HG03520 (cell line): ENCODE data around the gene TFAP2B.

Experiments used
- ATAC-seq: cut with Tn5 transposase; IDR thresholded peaks from one replicate; pipeline ENCODE4 v1.9.1; 2021; ENCODE audit warnings: mild to moderate bottlenecking, moderate library complexity; ENCODE audit not compliant: unreplicated experiment

TFAP2B gene

DNA sequence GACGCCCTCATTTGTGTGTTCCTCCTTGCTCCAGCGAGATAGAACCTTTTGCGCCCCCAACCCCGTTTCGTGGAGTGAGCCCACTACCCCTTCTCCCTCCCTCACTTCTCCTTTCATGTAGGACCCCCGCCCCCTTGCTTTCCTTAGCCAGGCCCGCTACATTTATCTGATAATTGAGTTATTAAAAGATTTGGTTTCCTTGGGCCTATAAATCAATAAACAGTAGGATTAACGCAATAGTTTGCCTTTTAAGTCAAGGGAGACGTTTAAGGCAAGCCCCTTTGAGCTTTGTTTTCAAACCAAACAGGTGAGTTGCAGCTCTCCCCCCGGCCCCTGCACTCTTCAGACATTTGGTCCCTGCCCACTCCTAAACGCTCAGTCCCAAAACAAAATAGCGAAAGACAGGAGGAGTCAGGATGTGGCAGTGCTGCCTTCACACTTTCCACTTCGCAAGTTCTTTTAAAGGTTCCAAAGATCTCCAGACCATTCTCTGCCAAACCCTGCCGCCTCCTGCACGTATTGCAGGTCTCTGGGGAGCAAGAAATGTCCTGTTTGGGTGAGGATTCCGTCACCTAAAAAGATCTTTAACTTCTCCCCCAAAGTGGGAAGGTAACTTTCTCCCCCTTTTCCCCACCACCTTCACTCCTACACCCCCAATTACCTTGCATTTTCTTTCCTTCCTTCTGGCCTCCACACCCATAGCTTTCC is 27.6 kb downstream of the TFAP2B start:
- ATAC-seq: no peak

DNA sequence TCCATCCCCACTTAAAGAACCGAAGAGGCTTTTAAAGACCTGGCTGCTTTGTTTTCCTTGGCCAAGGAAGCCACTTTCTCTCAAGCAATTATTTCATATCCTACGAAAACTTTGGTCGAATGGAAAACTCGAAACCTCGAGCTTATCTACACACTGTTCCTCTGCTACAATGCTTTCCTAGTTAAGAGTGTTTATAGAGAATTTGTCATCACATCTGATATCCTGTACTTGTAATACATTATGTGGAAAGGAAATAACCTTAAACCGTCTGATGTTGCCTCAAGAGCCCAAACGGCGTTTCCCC is 28.1 kb downstream of the TFAP2B start:
- no peak for ATAC-seq

DNA sequence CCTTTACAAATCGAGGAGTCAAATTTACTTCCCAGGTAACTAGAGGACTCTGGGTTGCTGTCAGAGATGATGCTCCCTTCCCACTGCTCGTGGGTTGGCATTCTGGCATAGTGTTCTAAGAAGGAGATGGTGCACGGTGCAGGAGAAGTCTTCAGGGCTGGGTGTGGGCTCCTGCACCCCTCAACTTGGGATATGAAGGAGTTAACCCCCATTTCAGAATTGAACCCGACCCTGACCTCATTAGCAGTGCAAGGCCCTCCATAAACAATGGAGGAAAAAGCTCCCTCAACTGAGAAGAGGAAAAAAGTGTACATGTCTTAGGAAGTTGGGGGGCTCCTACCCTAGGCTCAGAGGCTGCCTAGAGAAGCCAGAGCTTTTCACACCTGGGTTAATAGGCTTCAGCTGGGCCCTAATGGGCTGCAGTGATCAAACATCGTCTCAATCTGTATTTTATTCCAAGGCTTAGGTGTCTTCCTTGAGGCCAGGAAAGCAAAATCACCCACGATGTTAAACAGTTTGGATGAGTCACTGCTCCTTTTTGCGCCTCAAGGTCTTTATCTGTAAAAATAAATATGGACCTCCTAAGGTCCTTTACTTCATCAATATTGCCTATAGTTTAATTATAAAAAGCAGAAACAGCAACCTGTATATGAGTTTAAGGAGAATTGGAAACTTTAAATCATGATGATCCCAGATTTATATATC is 29.4 kb downstream of the TFAP2B start:
- no peak for ATAC-seq

DNA sequence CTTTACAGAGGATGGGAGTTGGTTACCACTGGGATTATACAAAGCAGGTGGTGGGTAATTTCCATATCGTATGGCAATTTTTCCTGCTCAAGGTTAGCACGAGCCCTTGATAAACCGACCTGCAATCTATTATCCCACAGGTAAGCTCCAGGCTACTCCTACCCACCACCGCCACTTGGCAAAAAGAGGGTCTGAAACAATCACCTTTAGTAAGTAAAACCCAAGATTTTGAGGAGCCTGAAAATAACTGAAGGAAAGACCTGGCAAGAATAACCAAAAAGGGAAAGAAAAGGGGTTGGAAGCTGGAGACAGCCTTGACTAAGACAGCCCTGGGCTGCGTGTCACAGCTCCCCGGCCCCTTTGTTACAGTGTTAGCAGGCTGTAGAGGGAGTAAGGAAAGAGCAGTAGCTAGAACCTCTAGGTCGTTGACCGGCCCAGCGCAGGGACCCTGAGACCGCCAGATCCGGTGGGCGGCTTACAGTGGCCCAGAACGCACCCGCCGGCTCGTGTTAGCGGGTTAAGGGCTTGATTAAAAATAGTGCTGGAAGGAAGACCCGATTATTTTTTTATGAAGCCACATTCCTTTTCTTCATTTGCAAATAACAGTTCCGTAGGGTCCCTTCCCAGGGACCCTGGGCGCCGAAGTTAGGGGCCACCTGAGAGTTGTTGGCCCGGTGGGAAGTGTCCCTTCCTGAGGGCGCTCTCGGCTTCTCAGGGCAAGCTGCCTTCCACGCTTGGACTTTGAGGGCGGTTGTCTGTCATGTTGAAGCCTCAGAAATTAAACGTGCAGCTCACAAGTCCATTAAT is 30.5 kb downstream of the TFAP2B start:
- ATAC-seq: no peak

DNA sequence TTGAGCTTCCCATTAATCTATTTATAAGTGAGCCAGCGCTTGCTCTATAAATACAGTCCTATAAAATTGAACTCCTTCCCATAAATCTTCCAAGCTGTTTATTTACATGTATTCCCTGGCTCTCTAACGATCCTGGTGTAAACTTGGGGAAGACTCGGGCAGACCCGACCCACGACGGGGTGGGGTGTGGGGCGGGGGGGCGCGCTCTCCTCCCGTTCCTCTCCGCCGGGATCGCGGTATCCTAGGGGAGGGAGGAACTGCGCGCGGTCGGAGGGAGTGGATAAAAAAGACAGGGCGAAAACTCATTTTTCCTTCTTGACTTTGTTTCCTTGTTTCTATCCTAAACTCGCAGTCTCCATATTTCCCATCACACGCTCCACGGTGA is 31.1 kb downstream of the TFAP2B start:
- ATAC-seq: no peak

DNA sequence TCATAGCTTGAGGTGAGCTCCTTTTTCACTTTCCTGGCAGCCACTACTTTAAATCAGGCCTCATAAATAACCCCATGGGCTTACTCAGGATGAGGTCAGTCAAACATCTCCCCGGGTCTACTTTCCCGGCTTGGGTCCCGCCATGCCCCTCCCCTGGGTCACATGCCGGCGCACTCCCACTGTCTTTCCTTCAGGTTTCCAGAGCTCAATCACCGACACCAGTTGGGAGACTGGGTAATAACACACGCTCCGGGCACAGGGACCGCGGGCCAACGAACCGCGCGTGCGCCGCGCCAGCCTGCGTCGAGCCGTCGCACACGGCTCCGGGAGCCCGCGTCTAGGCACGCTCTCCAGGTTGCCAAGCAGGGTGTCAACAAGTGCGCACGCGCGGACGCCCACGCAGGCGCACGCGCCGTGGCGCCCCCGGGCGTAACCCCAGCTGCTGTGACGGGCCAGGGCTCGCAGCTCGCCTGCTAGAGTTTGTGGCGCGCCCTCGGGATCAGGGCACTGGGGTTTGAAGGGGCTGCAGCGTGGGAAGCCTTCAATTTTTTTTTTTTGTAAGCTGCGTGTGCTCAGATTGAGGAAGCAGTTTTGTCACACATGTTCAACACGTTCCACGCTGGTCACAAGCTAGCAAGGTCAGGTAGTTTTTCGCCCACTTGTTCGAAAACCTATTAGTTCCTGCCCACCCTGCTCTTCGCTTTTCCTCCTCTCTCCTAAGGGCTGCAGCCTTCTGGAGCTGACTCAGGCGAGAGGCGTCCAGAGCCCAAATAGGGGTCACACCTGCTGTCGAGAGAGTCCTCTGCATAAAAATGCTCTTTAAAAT is 31.8 kb downstream of the TFAP2B start:
- ATAC-seq: no peak

DNA sequence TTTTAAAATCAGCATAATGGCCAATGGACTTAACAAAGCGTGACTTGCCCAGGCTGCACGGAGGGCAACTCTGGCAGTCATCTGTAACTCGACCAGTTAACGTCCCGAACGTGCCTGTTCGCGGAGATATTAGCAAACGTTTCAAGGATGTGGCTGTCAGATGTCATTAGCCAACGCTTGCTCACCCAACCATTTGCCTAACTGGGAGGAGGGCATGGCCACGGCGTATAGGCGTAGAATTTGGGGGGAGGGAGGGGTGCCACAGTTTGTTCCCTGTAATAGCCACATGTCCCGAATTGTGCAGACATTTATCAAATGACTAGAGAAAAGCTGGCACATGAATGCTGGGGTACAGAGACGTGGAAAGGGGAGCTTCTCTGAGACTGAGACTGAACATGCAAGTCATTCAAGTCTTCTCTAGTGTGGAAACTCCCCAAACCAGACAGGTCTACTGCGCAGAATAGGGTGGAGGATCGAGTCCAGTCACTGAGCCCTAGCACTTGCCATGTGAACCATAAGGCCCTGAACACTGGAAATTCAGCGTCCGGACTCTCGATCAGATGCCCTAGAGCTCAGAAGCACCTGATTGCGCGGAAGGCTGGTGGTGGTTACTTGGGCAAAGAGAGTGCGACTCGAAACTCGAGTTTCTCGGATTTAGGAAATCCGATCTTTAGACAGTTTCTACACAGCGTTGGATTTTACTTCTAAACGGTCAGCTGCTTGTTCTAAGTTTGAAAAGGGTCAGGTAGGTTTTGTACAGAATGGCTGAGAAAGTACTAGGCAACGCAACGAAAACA is 32.6 kb downstream of the TFAP2B start:
- ATAC-seq: no peak

DNA sequence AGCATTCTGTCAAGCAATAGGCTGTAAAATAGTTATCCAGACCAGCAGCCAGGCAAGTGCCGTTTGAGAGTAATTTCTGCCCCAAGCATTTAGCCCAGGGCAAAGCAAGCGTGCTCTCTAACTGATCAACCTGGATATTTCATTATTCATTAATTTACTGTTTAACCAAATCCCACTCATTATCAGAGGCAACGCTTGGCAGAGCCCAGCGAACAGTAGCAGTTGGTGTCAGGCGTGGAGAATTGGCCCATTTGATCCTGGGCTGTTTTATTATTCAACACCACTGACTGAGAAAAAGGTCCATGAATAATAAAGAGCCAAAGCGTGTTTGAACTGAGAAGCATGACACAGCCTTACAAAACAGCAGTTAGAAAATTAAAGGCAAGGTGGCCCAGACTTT is 35.3 kb downstream of the TFAP2B start:
- no peak for ATAC-seq

DNA sequence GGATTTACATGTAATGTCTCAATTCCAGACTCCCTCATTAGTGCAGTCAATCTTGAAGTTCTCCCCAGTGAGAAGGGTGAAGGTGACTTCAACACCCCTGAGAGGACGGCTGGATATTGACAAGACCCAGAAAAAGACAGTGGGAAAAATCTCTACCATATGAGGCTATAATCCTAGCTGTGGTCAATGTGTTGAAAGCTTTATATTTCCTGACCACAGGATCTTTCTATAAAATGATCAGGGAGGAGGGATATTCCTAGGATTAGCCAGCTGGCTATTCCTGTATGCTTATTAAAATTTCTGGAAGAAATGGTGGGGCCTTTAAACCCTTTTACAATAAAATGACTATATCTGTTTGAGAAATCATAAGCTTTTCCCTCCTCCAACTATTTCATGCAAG is 43.0 kb downstream of the TFAP2B start:
- no peak for ATAC-seq

DNA sequence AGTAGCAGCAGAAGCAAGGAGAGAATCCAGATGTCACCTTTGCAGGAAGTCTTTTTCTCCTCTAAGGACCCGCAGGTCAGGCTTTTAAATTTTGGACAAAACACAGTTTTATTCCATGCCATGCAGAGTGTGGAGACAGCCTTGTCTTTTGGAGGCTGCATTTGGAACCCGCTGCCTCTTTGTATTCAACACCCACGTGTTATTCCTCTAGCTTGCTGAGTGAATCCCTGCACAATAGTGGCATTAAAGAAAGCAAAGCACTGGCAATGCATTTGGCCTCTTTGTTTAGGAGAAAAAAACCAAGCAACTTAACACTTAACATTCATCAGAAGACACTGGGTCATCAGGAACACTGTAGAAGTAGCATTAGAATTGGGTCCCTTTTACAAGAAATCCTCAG is 43.5 kb downstream of the TFAP2B start:
- no peak for ATAC-seq

DNA sequence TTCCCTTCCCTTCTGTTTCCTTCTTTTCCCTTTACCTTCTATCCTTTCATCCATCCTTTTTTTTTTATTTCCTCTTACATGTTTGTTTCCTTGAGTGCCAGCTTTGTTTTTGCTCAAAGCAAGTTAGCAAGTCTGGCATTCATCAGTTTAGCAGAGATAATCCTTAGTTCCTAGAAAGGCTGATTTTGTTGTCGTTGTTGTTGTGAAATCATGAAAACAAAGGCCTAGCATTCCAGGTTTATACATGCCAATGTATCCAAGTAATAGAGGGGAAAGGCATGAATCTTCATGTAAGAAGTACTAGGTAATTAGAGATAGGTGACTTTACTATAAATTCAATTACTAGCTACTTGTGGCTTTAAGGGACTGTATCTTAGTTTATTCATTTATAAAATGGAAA is 45.9 kb downstream of the TFAP2B start:
- no peak for ATAC-seq

DNA sequence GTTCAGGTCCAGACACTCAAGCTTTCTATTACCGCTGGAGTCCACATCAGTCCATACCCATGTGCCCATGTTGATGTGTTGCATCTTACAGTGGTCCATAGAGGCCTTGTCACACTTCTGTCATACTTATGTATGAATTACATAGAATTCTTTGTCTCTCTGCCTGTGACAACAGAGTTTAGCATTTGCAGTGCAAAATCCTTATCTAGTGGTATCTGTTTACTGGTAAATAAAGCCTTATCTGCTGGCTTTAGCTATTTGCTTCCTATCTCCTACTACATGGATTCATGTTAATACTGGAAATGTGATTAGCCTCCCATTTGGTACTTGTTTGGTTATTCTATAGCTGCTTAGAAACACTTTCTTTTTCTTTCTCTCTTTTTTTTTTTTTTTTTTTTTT is 49.8 kb downstream of the TFAP2B start:
- ATAC-seq: no peak

DNA sequence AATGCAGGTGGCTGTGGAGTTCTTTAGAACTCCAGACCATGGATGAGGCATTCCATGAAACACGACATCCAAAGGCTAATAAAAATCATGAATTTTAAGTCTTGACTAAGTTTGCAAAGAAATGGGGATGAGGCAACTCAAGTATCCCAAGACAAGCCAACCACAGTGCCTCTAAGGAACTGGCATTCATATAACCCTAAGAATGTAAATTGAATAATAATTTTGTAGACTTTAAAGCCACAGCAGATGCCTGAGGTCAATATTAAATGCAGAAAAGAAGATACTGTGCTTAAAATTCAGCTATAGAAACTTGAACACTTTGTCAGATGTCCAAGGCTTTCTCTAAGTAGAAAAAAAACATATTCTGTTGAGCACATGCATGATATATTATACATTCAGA is 54.5 kb downstream of the TFAP2B start:
- ATAC-seq: no peak

DNA sequence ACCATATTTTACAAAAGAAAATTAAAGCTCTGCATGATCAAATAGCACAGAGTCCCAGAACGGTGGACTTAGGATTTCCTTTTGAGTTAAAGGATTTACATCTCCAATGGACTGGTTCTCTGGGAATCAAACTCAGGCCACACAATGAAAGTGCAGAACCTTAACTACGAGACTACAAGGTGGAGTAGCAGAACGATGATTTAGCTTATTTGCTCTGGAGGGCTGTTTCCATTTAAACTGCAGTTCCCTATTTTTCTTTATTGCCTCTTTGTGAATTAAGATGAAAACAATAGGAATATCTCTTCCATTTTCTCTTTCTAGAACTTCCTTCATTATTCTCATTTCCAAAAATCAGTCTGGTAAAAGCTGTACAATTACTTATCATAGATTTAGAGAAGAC is 65.7 kb downstream of the TFAP2B start:
- ATAC-seq: no peak

DNA sequence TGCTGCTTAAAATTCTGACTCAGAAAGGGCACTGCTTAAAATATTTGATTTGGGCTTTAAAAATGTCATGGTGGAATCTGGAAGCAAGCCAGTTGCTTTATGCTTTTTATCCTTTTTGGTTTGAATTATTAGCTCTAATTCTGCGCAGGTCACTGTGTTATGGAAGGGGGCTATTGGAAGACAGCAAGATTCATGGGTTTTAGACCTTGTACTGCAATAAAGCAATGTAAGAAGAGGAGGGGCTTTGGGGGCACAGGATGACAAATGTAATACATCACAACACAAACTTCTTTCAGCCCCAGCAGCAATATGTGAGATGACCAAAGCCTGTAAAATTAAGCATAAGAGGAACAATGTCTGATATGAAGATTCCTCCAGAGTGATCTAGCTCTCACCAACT is 68.4 kb downstream of the TFAP2B start:
- ATAC-seq: no peak

DNA sequence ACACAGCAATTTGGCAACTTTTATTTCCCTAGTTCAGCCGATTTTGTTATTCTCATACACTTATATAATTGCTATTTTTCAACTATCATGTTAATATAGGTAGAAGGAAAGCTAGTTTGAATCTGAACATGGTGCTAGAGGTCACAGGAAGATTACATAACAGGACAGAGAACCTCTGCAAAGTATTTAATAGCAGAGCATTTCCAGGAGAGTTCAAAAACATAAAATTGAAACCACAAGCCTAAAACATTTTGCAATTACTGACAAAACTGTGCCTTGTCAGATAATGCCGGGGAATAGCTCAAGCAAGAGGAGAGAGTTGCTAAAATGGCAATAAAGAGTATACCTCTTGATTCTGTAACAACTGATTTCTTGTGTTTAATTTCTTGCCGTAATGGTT is 70.8 kb downstream of the TFAP2B start:
- no peak for ATAC-seq

DNA sequence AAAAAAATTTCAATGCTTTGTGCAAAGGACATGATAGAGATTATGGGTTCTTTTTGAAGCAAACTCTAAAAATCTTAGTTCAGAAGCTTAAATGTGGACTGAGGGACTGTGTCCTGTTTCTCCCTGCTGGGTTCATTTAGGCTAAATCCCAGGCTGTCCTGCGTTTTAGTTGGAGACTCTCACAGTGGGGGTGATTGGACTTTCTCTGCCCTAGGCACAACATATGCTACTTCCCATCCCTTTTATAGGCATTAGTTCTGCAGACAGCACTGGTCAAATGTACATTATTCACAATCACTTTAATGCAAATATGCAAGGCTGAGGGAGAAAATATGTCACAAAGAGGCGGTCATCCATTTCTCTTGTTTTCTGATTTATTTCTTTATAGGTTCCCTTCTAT is 71.3 kb downstream of the TFAP2B start:
- ATAC-seq: no peak

DNA sequence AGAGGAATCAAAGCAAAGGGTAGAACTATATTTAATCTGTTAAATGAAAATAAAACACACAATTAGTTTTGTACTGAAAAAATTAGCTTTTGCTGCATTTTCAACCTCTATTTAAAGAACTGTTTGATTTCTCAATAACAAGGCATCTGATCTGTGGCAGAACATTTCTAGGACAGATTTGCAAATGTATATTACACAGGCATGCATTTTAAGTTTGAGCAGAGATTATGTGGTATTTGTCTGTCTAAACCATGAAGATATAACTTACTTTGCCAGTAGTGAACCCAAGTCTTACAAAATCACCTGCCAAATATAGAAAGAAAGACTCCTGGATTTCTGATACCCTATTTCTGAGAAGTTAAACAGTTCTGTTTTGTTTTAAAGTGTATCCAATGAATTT is 71.9 kb downstream of the TFAP2B start:
- ATAC-seq: no peak

DNA sequence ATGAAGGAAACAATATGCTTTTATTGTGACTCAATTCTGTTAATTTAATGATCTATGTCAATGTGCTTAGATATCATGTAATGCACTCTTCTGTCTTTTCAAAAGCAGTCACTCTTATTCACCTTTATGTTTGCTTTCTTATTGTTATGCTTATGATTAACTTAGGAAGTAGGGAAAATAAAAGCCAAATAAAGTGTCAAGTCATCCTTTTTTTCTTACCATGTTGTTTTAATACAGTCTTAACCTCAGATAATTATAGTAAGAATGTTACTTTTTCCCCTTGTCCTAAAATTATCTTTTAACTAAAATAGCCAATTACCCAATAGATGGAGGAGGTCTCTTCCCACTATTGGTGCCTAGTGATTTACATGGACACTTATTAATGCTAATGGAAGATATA is 72.6 kb downstream of the TFAP2B start:
- no peak for ATAC-seq
